ENCODE results near the gene ARAP1. TPM values are rescaled to one million over a fixed set of nuclear protein-coding genes. Genes with fewer than 3 reads are reported as not detected.

ARAP1 gene
- total RNA-seq, 2 experiments from 2014 or later, result 65.7 to 69.8 TPM

DNA sequence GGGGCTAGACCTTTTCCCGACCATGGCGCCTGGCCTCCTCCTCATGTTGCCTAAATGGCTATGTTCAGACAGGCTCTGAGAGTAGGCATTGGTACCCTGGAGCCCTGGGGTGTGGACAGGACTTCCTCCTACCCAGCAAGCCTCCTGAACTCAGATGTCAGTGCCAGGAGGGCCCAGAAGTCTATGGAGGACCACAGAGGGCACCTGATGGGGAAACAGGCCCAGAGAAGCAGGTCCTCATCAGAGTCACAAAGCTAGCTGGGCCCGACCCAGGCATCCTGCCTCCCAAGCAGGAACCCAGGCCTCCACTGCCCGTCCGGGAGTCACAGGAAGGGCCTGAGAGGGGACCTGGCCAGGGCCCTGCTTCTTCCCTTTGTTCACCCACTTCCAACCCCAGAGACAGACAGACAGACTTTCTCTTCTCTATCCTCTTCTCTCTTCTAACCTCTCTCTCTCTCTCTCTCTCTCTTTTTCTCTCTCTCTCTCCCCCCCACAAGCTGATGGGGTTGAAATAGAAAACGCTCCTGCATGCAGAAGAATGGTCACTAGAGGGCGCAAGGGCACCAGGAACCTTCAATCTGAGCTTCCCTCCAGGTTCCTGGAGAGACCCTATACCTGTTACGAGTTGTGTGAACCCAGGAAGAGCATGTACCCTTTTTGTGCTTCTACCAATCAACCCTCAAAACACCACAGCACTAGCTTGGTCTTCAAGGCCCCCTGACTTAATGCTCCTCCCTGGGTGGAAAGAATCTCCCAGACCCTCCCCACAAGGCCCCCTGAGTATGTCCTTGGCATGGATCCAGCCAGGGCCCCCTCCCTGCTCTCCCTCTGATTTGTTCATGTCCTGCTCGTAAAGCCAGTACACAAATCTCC is 27.1 kb downstream of the ARAP1 start:
- Mint-ChIP-seq H3K27me3 (no peaks in the 10 kb centered on the region), H3K27ac (peak overlapping the region; percentile 90), H3K36me3 (ENCODE audit: low read depth) (peaks cover 24% of the 10 kb centered on the region), H3K9me3 (no peaks in the 10 kb centered on the region), H3K4me3 (peak overlapping the region; percentile 82), H3K4me1 (ENCODE audit: low read depth) (peaks cover 43% of the 10 kb centered on the region)
- TF ChIP-seq, protein P1, sequence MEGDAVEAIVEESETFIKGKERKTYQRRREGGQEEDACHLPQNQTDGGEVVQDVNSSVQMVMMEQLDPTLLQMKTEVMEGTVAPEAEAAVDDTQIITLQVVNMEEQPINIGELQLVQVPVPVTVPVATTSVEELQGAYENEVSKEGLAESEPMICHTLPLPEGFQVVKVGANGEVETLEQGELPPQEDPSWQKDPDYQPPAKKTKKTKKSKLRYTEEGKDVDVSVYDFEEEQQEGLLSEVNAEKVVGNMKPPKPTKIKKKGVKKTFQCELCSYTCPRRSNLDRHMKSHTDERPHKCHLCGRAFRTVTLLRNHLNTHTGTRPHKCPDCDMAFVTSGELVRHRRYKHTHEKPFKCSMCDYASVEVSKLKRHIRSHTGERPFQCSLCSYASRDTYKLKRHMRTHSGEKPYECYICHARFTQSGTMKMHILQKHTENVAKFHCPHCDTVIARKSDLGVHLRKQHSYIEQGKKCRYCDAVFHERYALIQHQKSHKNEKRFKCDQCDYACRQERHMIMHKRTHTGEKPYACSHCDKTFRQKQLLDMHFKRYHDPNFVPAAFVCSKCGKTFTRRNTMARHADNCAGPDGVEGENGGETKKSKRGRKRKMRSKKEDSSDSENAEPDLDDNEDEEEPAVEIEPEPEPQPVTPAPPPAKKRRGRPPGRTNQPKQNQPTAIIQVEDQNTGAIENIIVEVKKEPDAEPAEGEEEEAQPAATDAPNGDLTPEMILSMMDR (IDR thresholded peaks at IDR 0.05), result peak; percentile 87
- DNase-seq, result peak; percentile 67 to 94 (median 76)
- H3K27ac ChIP-seq (ENCODE audit: low read depth in 1 of 2, low read length in 2 of 2), result peak overlapping the region in 1 of 2 donors; percentile 36
- H3K4me3 ChIP-seq (ENCODE audit: low read length), result no peak overlapping the region
- ATAC-seq (ENCODE audit: poor library complexity), result peak; percentile 14
- no peaks in the 10 kb centered on the region for H3K27me3 ChIP-seq (ENCODE audit: control insufficient read depth in 1 of 2, insufficient read depth in 2 of 2, low read length in 2 of 2)
- intact Hi-C loops (cut with DNase I, micrococcal nuclease), result loop anchor here (1.0 to 5.0 kb wide), 5 partner anchors 68 to 518 kb away; partner anchors contain the start of gene ATG16L2 (in 1 of the 2)
- H3K9me3 ChIP-seq (ENCODE audit: control insufficient read depth in 1 of 2, insufficient read depth in 1 of 2, low read length in 2 of 2), result no peaks in the 10 kb centered on the region
- ChIA-PET CTCF (interaction anchor here (0.6 to 4.3 kb wide), 32 partner anchors 9 to 454 kb away, joined by 3 to 80 read pairs (median 4); partner anchors contain the start of gene STARD10), POLR2A (interaction anchor here (0.6 to 5.1 kb wide), 12 partner anchors 11 to 453 kb away, joined by 3 to 54 read pairs (median 4); partner anchors contain the start of genes ATG16L2, FCHSD2 and STARD10)
- peaks cover 16% of the 10 kb centered on the region for H3K36me3 ChIP-seq (ENCODE audit: insufficient read depth, low read length)
- H3K4me1 ChIP-seq (ENCODE audit: insufficient read depth, low read length), result peaks cover 49% of the 10 kb centered on the region

DNA sequence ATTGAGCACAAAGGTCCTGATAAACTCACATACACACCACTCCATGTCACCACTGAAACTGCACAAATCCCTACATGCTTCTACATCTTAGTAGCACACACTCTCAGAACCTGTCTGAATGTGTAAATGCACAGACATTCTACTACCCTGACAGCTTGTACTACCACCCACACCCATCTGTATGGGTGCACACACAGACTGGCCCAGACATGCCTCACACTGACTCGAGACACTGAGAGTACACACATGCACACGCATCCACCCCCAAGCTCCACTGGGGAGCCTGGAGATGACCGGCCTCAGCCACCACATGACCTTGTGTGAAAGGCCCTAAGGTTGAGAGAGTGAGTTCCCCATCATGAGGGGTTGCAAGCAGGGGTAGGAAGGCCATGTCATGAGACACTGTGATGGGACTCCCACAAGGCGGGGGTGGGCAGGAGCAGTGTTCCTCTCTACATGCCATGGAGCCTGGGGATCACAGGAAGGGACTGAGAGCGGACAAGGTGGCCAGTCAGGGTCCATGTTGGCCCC is 28.1 kb downstream of the ARAP1 start:
- Mint-ChIP-seq H3K27me3 (no peaks in the 10 kb centered on the region), H3K4me3 (peak overlapping the region; percentile 35), H3K27ac (peak overlapping the region; percentile 90), H3K4me1 (ENCODE audit: low read depth) (peaks cover 49% of the 10 kb centered on the region), H3K36me3 (ENCODE audit: low read depth) (peaks cover 31% of the 10 kb centered on the region), H3K9me3 (no peaks in the 10 kb centered on the region)
- Histone ChIP-seq H3K4me3 (ENCODE audit: low read length) (no peak overlapping the region), H3K36me3 (ENCODE audit: insufficient read depth, low read length) (peaks cover 20% of the 10 kb centered on the region), H3K4me1 (ENCODE audit: insufficient read depth, low read length) (peaks cover 59% of the 10 kb centered on the region), H3K9me3 (ENCODE audit: control insufficient read depth in 1 of 2, insufficient read depth in 1 of 2, low read length in 2 of 2) (no peaks in the 10 kb centered on the region), H3K27me3 (ENCODE audit: control insufficient read depth in 1 of 2, insufficient read depth in 2 of 2, low read length in 2 of 2) (no peaks in the 10 kb centered on the region), H3K27ac (ENCODE audit: low read depth in 1 of 2, low read length in 2 of 2) (no peak overlapping the region)
- ATAC-seq (ENCODE audit: poor library complexity), result no peak
- intact Hi-C loops (cut with DNase I, micrococcal nuclease), result loop anchor here in 1 of 2 experiments (2.0 kb wide), 1 partner anchor 519 kb away; no protein-coding TSS in a partner anchor
- CTCF ChIA-PET, result interaction anchor here (4.3 kb wide), 1 partner anchor 69 kb away, joined by 80 read pairs; the partner anchor contains the start of gene STARD10
- TF ChIP-seq, protein P1 (IDR thresholded peaks at IDR 0.05), result no peak
- DNase-seq, result peak in 1 of 14 experiments; percentile 33
- POLR2A ChIA-PET, result interaction anchor here (1.8 to 5.1 kb wide), 2 partner anchors 69 to 89 kb away, joined by 11 to 54 read pairs; partner anchors contain the start of gene STARD10

DNA sequence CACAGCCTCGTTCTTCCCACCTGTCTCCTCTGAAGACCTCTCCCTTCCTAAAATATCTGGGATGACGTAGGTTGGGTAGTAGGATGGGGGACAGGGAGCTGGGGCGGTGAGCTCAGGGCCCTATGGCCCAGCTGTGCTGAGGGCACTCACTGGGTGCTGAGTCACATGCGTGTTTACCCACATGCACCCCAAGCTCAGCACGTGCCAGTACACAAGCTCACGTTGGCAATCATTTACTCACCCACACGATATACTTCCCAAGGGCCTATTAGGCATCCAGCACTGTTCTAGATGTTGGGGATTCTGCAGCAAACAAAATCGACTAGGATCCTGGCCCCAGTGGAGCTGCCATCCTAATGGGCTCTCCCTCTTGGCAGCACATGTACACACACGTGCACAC is 28.7 kb downstream of the ARAP1 start:
- peaks cover 26% of the 10 kb centered on the region for H3K36me3 ChIP-seq (ENCODE audit: insufficient read depth, low read length)
- peak overlapping the region; percentile 90 for H3K27ac Mint-ChIP-seq
- ATAC-seq (ENCODE audit: poor library complexity) (no peak), DNase-seq (peak in 1 of 14 experiments; percentile 36)
- H3K4me1 Mint-ChIP-seq (ENCODE audit: low read depth), result peaks cover 55% of the 10 kb centered on the region
- no peaks in the 10 kb centered on the region for H3K27me3 ChIP-seq (ENCODE audit: control insufficient read depth in 1 of 2, insufficient read depth in 2 of 2, low read length in 2 of 2)
- intact Hi-C loops (cut with DNase I, micrococcal nuclease), result no loop called here
- CTCF ChIA-PET, result interaction anchor here (4.3 kb wide), 1 partner anchor 70 kb away, joined by 80 read pairs; the partner anchor contains the start of gene STARD10
- H3K27me3 Mint-ChIP-seq, result no peaks in the 10 kb centered on the region
- peak overlapping the region; percentile 35 for H3K4me3 Mint-ChIP-seq
- H3K9me3 ChIP-seq (ENCODE audit: control insufficient read depth in 1 of 2, insufficient read depth in 1 of 2, low read length in 2 of 2), result no peaks in the 10 kb centered on the region
- no peak overlapping the region for H3K4me3 ChIP-seq (ENCODE audit: low read length)
- H3K4me1 ChIP-seq (ENCODE audit: insufficient read depth, low read length), result peaks cover 65% of the 10 kb centered on the region
- POLR2A ChIA-PET, result interaction anchor here (5.1 kb wide), 1 partner anchor 70 kb away, joined by 54 read pairs; the partner anchor contains the start of gene STARD10
- peak overlapping the region in 1 of 2 donors; percentile 79 for H3K27ac ChIP-seq (ENCODE audit: low read depth in 1 of 2, low read length in 2 of 2)
- TF ChIP-seq, protein P1 (IDR thresholded peaks at IDR 0.05), result no peak
- H3K36me3 Mint-ChIP-seq (ENCODE audit: low read depth), result peaks cover 36% of the 10 kb centered on the region
- no peaks in the 10 kb centered on the region for H3K9me3 Mint-ChIP-seq

All from CD4-positive, alpha-beta T cell (primary cell).